HL-60 (cell line): ENCODE measurements around the gene CXCR6.

Experiments used
- GABPA ChIP-seq: IDR thresholded peaks from 2 replicates; pipeline ENCODE4 v1.6.1; 2012; ENCODE audit warnings: low read depth
- TF ChIP-seq, protein P1 (sequence below): IDR thresholded peaks from one replicate; pipeline ENCODE4 v1.5.1; 2011; ENCODE audit warnings: low read length, control low read depth, inconsistent platforms; ENCODE audit not compliant: insufficient read depth

DNA sequence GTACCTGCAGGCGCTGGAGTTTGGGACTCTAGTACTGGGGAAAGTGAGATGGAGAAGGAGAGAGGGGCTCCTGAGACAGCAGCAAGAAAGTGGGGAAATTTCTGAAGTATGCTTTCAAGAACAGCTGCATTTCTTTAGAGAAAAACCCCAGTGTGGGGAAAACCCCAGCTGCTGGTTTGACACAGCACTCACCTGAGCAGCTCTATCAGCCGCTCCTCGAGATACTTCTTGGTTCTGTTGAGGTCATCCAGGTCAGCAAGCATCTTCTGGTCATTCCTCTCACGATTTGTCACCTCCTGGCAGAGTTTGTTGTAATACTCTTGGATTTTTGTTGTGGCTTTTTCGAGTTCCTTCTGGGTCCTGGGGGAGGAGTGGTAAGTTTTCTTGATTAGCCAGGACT, 18.8 kb downstream of the CXCR6 start:
- TF ChIP-seq, protein P1, sequence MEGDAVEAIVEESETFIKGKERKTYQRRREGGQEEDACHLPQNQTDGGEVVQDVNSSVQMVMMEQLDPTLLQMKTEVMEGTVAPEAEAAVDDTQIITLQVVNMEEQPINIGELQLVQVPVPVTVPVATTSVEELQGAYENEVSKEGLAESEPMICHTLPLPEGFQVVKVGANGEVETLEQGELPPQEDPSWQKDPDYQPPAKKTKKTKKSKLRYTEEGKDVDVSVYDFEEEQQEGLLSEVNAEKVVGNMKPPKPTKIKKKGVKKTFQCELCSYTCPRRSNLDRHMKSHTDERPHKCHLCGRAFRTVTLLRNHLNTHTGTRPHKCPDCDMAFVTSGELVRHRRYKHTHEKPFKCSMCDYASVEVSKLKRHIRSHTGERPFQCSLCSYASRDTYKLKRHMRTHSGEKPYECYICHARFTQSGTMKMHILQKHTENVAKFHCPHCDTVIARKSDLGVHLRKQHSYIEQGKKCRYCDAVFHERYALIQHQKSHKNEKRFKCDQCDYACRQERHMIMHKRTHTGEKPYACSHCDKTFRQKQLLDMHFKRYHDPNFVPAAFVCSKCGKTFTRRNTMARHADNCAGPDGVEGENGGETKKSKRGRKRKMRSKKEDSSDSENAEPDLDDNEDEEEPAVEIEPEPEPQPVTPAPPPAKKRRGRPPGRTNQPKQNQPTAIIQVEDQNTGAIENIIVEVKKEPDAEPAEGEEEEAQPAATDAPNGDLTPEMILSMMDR = no peak
- TF ChIP-seq GABPA = no peak
